Erythroblast (primary cell): ENCODE measurements around the gene REV3L.

Source experiments
- DNase-seq, 2 experiments: peaks; one replicate each; lab custom pipeline; 2025; lab: John Stamatoyannopoulos, UW
- GATA1 ChIP-seq: IDR thresholded peaks from 2 replicates; pipeline ENCODE4 v1.6.1; 2011; ENCODE audit warnings: low read depth, mild to moderate bottlenecking, control low read depth, low read length, moderate library complexity
- POLR2A ChIP-seq: IDR thresholded peaks from 2 replicates; pipeline ENCODE4 v1.6.1; 2011; ENCODE audit warnings: mild to moderate bottlenecking, low read length

The REV3L gene, protein sequence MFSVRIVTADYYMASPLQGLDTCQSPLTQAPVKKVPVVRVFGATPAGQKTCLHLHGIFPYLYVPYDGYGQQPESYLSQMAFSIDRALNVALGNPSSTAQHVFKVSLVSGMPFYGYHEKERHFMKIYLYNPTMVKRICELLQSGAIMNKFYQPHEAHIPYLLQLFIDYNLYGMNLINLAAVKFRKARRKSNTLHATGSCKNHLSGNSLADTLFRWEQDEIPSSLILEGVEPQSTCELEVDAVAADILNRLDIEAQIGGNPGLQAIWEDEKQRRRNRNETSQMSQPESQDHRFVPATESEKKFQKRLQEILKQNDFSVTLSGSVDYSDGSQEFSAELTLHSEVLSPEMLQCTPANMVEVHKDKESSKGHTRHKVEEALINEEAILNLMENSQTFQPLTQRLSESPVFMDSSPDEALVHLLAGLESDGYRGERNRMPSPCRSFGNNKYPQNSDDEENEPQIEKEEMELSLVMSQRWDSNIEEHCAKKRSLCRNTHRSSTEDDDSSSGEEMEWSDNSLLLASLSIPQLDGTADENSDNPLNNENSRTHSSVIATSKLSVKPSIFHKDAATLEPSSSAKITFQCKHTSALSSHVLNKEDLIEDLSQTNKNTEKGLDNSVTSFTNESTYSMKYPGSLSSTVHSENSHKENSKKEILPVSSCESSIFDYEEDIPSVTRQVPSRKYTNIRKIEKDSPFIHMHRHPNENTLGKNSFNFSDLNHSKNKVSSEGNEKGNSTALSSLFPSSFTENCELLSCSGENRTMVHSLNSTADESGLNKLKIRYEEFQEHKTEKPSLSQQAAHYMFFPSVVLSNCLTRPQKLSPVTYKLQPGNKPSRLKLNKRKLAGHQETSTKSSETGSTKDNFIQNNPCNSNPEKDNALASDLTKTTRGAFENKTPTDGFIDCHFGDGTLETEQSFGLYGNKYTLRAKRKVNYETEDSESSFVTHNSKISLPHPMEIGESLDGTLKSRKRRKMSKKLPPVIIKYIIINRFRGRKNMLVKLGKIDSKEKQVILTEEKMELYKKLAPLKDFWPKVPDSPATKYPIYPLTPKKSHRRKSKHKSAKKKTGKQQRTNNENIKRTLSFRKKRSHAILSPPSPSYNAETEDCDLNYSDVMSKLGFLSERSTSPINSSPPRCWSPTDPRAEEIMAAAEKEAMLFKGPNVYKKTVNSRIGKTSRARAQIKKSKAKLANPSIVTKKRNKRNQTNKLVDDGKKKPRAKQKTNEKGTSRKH (N-terminal part only)

DNA sequence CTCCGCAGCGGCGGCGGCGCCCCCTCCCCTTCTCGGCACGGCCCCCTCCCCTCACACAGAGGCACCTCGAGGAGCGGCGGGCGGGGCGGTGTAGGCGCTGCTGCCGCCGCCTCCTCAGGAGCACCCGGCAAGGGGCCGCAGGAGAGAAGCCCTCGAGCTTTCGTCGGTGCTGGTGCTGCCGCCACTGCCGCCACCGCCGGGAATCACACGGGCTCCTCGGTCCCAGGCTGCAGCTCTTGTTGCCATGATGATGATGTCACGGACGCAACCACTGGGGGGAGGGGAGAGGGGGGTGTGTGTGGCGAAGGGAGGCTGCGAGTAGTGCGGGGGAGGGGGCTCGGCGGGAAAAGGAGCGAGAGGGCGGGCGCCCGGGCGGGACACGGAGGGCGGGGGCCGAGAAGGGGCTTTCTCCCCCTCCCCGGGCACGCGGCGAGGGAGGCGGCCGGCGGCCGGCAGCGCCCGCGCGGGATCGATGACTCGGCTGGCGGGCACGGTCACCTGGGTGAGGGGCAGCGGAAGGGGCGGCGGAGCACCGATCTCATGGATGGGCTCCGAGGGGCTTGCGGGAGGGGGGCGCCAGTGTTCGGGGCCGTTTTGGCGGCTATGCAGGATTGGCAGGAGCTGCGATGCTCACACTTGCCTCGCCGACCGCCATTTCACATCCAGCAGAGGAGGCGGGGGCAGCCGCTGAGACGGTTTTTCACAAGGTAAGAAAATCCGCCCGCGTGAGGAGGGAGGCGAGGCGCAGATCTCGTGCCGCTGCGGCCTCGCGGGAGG lies at the start of gene REV3L:
Gene REV3L (minus strand): TSS at position 260 of the 777 bp plus-strand sequence. CDS start 330 bp downstream, outside the sequence.
- TF ChIP-seq POLR2A (no peak), GATA1 (no peak)
- DNase-seq, result peak; percentile 92 to 95

DNA sequence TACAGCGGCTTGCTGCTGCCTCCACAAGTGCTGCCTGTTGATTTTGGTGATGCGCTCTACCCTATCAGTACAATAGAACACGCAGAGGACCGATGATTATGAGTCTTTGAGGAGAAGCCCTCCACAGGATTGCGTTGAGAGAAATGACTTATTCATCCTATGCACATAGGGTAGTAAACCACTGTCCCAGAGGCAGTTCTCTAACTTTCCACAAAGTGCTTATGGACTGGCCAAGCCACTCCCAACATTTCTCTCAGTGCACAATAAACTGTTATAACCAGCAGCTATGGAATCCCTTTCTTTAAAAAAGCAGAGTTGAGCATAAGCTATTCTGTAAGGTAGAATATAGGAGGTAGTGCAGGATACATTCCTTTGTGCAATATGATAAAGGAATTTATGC lies 48.2 kb upstream of the REV3L start:
- TF ChIP-seq GATA1, result no peak
- no peak for TF ChIP-seq POLR2A
- DNase-seq, result no peak

DNA sequence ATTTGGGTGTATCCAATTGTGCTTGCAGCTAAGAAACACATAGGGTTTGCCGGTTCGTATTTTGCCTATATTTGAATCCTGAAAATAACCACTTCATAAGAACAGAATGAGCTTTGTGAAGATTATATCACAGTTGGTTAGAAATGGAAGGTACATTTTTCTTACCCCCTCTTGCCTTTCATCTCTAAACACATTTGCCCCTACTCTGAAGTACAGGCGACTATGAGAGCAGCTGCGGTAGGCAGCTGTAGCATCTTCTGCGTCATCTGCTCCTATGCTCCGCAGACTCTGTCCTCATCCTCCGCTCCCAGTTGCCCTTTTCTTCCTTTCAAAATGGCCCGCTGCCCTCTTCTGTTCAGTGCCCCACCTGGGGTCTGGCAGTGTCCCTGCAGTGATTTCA lies 47.6 kb upstream of the REV3L start:
- DNase-seq, result no peak
- TF ChIP-seq POLR2A (no peak), GATA1 (no peak)

DNA sequence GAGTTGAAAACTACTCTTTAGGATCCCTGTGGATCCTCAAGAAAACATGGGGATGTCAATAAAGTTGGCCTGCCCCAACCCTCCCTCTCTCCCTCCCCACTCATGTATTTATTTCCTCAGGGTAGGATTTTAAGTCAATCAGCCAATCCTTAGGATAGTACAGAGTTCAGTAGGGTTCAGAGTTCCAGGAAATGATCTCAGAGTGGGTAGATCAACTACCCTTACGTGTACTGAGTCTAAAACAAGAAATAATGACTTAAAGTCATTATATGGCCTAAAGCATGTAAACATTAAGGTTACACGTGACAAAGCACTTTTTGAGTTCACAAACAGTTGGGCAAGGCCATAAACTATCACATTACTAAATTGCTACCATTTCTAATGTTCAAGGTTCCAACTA lies 47.2 kb upstream of the REV3L start:
- no peak for DNase-seq
- no peak for TF ChIP-seq POLR2A
- TF ChIP-seq GATA1, result no peak

DNA sequence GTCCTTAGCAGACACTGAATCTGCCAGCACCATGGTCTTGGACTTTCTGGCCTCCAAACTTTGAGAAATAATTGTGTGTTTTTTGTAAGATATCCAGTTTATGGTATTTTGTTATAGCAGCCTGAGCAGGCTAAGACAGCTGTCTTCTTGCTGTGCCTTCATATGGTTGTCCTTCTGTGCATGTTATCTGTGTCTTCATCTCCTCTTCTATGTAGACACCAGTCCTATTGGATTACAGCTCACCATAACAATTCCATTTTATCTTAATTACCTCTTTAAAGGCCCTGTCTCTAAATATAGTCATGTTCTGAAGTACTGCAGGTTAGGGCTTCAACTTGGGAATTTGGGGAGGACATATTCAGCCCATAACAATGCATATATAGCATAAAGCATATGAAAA lies 44.3 kb upstream of the REV3L start:
- TF ChIP-seq GATA1 (no peak), POLR2A (no peak)
- no peak for DNase-seq

DNA sequence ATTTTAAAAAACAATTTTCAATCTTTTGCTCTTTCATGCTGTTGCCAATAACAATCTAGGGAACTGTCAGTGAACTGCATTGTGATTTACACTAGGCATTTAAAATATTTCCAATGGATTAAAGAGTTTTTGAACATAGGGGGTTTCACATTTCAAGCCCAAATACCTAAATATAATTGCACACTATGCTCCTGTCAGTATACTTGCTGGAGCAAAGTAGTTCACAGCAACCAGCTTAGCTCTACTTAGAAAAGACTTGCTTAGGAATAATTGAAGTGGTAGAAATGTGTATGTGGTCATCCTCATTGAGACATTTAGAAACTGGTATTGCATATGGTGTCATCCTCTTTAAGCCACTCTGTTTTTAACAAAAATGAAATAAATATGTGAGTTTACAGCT lies 41.7 kb upstream of the REV3L start:
- DNase-seq, result no peak

DNA sequence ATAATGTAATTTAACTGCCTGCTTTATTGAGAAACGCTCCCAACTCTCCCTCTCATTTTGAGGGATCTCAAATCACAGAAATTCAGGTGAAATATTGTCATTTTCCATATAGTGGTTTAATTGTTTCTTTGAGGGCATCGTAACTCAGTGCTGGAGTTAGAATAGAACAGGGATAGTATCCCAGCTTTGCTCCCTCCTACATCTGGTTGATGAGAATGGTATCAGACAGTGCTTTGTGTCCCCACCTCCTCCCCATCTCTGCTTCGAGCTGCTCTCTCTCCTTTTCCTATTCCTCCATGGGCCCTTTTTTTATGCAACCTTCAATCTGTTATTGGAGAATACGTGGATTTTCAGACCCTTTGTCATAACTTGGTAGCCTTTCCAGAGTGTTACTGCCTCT lies 41.2 kb upstream of the REV3L start:
- TF ChIP-seq POLR2A, result no peak
- TF ChIP-seq GATA1, result no peak
- no peak for DNase-seq

More for the DNA sequence above, 41.7 kb upstream of the REV3L start:
- no peak for TF ChIP-seq POLR2A
- TF ChIP-seq GATA1, result no peak

DNA sequence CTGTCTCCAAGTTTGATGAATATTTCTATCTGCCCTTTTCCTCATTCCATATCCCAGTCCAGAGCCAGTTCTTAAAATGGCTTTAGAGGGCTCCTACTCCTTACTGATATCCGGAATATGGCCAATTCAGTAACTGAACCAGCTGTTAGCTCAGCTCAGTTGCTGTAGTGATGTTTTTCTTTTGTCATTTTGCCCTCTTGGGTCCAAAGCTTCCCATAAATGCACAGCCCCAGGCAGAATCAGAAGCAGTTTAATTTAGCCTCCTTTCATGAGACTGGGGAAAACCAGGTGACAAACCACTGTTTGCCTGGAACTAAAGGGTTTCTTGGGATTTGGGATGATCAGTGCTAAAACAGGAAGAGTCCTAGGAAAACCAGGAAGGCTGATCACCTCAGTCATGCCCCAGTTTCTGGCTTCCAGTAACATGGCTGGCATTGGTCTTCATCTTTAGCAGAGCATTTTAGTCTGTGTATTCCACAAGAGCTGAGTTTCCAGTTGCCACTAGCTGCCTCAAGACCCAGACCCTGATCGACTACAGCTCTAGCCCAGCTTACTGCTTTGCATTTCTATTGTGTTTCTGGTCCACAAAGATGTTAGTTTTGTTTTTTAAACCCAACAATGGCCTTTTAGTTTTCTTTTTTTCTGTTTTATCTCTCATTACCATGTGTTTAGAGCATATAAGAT lies 40.6 kb upstream of the REV3L start:
- TF ChIP-seq POLR2A, result no peak
- no peak for TF ChIP-seq GATA1
- DNase-seq, result peak; percentile 19 to 33

DNA sequence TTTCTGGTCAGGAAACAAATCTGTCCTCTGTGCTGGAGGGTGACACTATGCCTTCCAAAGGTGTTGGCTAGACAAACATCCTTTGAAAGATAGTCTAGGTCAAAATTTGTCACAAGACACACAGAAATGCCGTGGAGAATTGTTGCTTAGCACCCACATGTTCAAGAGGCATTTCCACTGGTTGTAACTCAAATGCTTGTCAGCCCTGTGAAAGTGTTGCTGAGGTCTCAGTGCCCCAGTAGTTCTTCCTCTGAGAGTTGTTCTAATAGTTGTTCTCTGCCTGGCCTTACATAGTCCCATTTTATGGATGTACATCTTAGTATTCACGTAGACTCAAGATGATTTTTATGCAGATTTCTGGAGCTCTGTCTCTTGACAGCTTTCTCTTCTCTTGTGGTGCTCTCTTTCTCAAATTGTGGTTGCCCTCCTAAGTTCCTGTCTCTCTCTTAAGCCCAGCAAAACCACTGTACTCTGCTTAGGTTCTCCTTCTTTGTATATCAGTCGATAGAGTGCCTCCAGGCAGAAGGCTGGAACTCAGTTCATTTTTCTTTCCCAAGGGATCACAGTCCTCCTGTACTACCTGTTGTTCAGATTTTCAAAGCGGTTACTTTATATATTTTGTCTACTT lies 39.5 kb upstream of the REV3L start:
- DNase-seq, result no peak
- TF ChIP-seq POLR2A (no peak), GATA1 (no peak)

DNA sequence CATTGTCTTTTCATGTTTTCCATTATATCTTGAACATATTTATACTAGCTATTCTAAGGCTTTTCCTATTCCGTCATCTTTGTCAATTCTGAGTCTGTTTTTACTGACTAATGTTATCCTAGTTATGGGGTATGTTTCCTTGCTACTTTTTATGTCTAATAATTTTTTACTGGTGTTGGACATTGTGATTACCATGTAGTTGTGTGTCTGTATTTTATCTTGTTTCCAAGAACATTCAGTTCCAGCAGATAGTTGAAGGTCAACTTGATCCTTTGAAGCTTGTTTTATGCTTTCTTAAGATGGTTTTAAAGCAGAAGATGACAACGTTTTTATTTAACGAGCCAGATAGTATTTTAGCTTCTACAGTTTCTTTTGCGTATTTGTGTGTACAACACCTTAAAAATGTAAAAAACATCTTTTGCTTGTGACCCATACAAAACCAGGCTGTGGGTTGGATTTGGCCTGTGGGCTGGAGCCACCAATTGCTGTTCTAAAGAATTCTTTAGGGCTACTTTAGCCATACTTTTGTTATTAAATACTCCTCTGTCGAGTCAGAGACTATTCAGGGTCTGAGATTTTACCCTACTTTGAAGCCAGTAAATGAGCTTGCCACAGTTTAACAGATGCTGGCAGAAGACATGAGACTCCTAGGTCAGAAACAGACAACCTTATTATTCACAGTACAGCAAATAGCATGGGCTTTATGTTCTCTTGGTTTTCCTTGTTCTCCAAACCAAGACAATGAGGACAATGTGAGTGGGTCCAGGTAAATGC lies 38.7 kb upstream of the REV3L start:
- TF ChIP-seq GATA1 (no peak), POLR2A (no peak)
- no peak for DNase-seq

DNA sequence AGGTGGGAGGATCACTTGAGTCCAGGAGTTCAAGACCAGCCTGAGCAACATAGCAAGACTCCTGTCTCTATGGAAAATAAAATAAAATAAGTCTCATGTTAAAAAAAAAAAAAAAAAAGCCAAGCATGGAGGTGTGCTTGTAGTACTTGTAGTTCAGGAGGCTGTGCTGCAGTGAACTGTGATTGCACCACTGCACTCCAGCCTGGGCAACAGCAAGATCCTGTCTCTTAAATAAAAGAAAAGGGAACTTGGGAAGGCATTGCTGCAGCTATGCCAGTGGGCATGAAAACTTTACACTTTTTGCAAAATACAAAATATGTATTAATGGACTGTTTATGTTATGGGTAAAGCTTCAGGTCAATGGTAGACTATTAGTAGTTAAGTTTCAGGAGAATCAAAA lies 37.5 kb upstream of the REV3L start:
- TF ChIP-seq POLR2A, result no peak
- TF ChIP-seq GATA1, result no peak
- no peak for DNase-seq
